ENCODE results near the gene BHLHE40.
A peak's percentile ranks its signal among the peaks of the same experiment; 100 is the strongest.

Gene BHLHE40

GRCh38 chr3:5012367-5012766 lies 33.1 kb downstream of the BHLHE40 start:
- TF ChIP-seq CTCF (IDR thresholded peaks at IDR 0.05; ENCODE audit: control insufficient read depth, insufficient read depth, low read depth, low read length, missing control alignments): no peak
- no peak overlapping the region for H3K4me3 ChIP-seq (ENCODE audit: control insufficient read depth, low read depth, low read length)
- DNase-seq (ENCODE audit: low read depth): no peak

GRCh38 chr3:5013021-5013906 lies 34.0 kb downstream of the BHLHE40 start:
- H3K4me3 ChIP-seq (ENCODE audit: control insufficient read depth, low read depth, low read length): no peak overlapping the region
- TF ChIP-seq CTCF (IDR thresholded peaks at IDR 0.05; ENCODE audit: control insufficient read depth, insufficient read depth, low read depth, low read length, missing control alignments): no peak
- no peak for DNase-seq (ENCODE audit: low read depth)

- TF ChIP-seq CTCF (IDR thresholded peaks at IDR 0.05; ENCODE audit: control insufficient read depth, insufficient read depth, low read depth, low read length, missing control alignments): no peak
- H3K4me3 ChIP-seq (ENCODE audit: control insufficient read depth, low read depth, low read length): no peak overlapping the region
- no peak for DNase-seq (ENCODE audit: low read depth)
These were observed 35.2 kb downstream of the BHLHE40 start for GRCh38 chr3:5014391-5014790.

GRCh38 chr3:5015056-5015455 lies 35.8 kb downstream of the BHLHE40 start:
- TF ChIP-seq CTCF (IDR thresholded peaks at IDR 0.05; ENCODE audit: control insufficient read depth, insufficient read depth, low read depth, low read length, missing control alignments): no peak
- DNase-seq (ENCODE audit: low read depth): no peak

GRCh38 chr3:5016211-5017161 lies 37.2 kb downstream of the BHLHE40 start:
- no peak overlapping the region for H3K4me3 ChIP-seq (ENCODE audit: control insufficient read depth, low read depth, low read length)
- no peak for DNase-seq (ENCODE audit: low read depth)
- no peak for TF ChIP-seq CTCF (IDR thresholded peaks at IDR 0.05; ENCODE audit: control insufficient read depth, insufficient read depth, low read depth, low read length, missing control alignments)

More at GRCh38 chr3:5015056-5015455, 35.8 kb downstream of the BHLHE40 start:
- H3K4me3 ChIP-seq (ENCODE audit: control insufficient read depth, low read depth, low read length): no peak overlapping the region

GRCh38 chr3:5017925-5018531 lies 38.8 kb downstream of the BHLHE40 start:
- TF ChIP-seq CTCF (IDR thresholded peaks at IDR 0.05; ENCODE audit: control insufficient read depth, insufficient read depth, low read depth, low read length, missing control alignments): peak; percentile 7
- no peak overlapping the region for H3K4me3 ChIP-seq (ENCODE audit: control insufficient read depth, low read depth, low read length)
- DNase-seq (ENCODE audit: low read depth): no peak
